ENCODE data around the gene CRYGA. TPM values are rescaled to one million over a fixed set of nuclear protein-coding genes. Genes with fewer than 3 reads are reported as not detected.

CRYGA gene
- total RNA-seq, 1 experiment from 2014 or later: not detected

DNA sequence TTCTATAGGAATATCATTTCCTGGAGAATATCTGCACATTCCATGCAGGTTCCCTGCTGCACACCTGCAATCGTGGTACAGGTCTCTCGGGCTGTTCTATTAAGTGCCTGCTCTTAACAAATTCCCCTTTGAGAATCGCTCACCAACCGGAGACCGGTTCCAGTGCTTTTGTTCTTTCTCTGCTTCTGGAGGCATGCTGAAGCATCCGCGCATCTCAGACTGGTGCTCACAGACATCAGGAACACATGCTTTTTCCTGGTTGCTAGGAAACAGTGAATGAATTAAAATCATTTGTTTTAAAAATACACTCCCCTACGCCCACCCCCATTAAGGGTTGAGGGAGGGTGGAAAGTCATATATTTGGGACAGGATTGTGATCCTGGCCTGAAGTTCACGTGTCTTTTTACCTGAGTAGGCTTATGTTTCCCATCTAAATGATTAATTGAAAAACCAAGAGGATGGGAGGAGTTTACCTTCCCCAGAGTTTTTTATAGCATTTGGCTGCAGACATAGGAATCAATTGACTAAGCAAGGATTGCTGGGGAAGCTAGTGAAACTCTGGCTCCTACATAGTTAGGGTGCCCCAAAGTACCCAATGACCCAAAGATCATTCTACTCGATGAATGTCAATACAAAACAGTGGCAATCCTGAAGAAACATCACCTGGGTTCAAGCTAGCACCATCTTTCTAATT is 26.6 kb upstream of the CRYGA start, which contains the start of gene C2orf80 (continued):
- TF ChIP-seq, protein P1, sequence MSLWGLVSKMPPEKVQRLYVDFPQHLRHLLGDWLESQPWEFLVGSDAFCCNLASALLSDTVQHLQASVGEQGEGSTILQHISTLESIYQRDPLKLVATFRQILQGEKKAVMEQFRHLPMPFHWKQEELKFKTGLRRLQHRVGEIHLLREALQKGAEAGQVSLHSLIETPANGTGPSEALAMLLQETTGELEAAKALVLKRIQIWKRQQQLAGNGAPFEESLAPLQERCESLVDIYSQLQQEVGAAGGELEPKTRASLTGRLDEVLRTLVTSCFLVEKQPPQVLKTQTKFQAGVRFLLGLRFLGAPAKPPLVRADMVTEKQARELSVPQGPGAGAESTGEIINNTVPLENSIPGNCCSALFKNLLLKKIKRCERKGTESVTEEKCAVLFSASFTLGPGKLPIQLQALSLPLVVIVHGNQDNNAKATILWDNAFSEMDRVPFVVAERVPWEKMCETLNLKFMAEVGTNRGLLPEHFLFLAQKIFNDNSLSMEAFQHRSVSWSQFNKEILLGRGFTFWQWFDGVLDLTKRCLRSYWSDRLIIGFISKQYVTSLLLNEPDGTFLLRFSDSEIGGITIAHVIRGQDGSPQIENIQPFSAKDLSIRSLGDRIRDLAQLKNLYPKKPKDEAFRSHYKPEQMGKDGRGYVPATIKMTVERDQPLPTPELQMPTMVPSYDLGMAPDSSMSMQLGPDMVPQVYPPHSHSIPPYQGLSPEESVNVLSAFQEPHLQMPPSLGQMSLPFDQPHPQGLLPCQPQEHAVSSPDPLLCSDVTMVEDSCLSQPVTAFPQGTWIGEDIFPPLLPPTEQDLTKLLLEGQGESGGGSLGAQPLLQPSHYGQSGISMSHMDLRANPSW (CRISPR knock-in tag; conservative IDR thresholded peaks at IDR 0.05; ENCODE audit: low read depth): no peak
- TF ChIP-seq GTF2I (CRISPR knock-in tag; conservative IDR thresholded peaks at IDR 0.05) (no peak), PRRX2 (CRISPR knock-in tag; IDR thresholded peaks at IDR 0.05) (no peak), TEAD4 (CRISPR knock-in tag; IDR thresholded peaks at IDR 0.05) (no peak)

DNA sequence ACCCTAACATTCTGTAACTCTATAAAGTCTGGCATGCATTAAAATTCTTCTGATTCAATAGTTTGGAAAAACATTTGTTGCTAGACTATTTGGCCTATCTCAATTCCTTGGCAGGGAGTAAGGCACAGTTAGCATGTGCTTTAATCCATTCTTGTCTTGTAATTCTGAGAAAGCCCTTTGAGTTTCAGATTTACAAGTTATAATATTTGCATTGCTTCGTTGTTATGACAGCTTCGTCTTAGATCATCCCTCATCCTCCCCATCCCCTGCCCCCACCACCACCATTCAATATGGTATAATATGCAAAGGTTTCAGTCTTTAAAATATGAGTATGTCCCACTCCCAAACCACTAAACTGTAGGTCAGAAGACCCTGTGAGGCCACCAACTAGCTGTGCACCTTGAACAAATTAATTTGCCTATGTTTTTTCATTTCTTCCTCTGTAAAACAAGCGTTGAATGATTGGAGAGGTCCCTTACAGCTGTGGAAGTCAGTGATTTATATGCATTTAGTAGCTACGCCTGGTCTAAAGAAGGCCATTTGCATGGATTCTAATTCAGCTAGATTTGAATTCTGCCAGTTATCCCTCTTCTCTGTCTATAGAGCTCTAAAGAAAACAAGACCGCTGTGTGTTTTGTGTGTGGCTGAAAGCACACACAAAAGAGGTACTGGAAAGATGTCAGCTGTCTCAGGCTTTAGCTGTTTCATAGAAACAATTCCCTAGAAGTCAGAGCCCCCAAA is 25.9 kb upstream of the CRYGA start:
- H3K27me3 Mint-ChIP-seq (ENCODE audit: low read depth): no peaks in the 10 kb centered on the region
- ChIA-PET CTCF (interaction anchor here (1.6 kb wide), 1 partner anchor 14 kb away, joined by 3 read pairs; no protein-coding TSS in a partner anchor), POLR2A (no interaction called here)
- no peaks in the 10 kb centered on the region for H3K36me3 Mint-ChIP-seq
- no peak overlapping the region for H3K4me3 Mint-ChIP-seq
- ATAC-seq (no peak), DNase-seq (ENCODE audit: low spot score) (no peak)
- H3K4me1 Mint-ChIP-seq: peaks cover 65% of the 10 kb centered on the region
- TF ChIP-seq SOX15 (CRISPR knock-in tag; IDR thresholded peaks at IDR 0.05): no peak
- TF ChIP-seq, protein P2, sequence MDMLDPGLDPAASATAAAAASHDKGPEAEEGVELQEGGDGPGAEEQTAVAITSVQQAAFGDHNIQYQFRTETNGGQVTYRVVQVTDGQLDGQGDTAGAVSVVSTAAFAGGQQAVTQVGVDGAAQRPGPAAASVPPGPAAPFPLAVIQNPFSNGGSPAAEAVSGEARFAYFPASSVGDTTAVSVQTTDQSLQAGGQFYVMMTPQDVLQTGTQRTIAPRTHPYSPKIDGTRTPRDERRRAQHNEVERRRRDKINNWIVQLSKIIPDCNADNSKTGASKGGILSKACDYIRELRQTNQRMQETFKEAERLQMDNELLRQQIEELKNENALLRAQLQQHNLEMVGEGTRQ (CRISPR knock-in tag; IDR thresholded peaks at IDR 0.05): no peak
- TF ChIP-seq NFATC4 (CRISPR knock-in tag; IDR thresholded peaks at IDR 0.05): no peak
- no peak for TF ChIP-seq CREM (CRISPR knock-in tag; IDR thresholded peaks at IDR 0.05)
- TF ChIP-seq, protein P3, sequence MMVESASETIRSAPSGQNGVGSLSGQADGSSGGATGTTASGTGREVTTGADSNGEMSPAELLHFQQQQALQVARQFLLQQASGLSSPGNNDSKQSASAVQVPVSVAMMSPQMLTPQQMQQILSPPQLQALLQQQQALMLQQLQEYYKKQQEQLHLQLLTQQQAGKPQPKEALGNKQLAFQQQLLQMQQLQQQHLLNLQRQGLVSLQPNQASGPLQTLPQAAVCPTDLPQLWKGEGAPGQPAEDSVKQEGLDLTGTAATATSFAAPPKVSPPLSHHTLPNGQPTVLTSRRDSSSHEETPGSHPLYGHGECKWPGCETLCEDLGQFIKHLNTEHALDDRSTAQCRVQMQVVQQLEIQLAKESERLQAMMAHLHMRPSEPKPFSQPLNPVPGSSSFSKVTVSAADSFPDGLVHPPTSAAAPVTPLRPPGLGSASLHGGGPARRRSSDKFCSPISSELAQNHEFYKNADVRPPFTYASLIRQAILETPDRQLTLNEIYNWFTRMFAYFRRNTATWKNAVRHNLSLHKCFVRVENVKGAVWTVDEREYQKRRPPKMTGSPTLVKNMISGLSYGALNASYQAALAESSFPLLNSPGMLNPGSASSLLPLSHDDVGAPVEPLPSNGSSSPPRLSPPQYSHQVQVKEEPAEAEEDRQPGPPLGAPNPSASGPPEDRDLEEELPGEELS (CRISPR knock-in tag; IDR thresholded peaks at IDR 0.05): no peak
- no peak for TF ChIP-seq MXD4 (CRISPR knock-in tag; IDR thresholded peaks at IDR 0.05; ENCODE audit: borderline replicate concordance)
- TF ChIP-seq, protein P4, sequence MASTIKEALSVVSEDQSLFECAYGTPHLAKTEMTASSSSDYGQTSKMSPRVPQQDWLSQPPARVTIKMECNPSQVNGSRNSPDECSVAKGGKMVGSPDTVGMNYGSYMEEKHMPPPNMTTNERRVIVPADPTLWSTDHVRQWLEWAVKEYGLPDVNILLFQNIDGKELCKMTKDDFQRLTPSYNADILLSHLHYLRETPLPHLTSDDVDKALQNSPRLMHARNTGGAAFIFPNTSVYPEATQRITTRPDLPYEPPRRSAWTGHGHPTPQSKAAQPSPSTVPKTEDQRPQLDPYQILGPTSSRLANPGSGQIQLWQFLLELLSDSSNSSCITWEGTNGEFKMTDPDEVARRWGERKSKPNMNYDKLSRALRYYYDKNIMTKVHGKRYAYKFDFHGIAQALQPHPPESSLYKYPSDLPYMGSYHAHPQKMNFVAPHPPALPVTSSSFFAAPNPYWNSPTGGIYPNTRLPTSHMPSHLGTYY (CRISPR knock-in tag; IDR thresholded peaks at IDR 0.05): no peak
- TF ChIP-seq, protein P5, sequence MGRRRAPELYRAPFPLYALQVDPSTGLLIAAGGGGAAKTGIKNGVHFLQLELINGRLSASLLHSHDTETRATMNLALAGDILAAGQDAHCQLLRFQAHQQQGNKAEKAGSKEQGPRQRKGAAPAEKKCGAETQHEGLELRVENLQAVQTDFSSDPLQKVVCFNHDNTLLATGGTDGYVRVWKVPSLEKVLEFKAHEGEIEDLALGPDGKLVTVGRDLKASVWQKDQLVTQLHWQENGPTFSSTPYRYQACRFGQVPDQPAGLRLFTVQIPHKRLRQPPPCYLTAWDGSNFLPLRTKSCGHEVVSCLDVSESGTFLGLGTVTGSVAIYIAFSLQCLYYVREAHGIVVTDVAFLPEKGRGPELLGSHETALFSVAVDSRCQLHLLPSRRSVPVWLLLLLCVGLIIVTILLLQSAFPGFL (CRISPR knock-in tag; IDR thresholded peaks at IDR 0.05; ENCODE audit: borderline replicate concordance): no peak
- TF ChIP-seq, protein P6, sequence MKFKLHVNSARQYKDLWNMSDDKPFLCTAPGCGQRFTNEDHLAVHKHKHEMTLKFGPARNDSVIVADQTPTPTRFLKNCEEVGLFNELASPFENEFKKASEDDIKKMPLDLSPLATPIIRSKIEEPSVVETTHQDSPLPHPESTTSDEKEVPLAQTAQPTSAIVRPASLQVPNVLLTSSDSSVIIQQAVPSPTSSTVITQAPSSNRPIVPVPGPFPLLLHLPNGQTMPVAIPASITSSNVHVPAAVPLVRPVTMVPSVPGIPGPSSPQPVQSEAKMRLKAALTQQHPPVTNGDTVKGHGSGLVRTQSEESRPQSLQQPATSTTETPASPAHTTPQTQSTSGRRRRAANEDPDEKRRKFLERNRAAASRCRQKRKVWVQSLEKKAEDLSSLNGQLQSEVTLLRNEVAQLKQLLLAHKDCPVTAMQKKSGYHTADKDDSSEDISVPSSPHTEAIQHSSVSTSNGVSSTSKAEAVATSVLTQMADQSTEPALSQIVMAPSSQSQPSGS (CRISPR knock-in tag; IDR thresholded peaks at IDR 0.05; ENCODE audit: borderline replicate concordance, low read depth): no peak
- TF ChIP-seq, protein P1 (CRISPR knock-in tag; conservative IDR thresholded peaks at IDR 0.05; ENCODE audit: low read depth): no peak
- TF ChIP-seq NR2C2 (CRISPR knock-in tag; IDR thresholded peaks at IDR 0.05): no peak
- TF ChIP-seq, protein P7, sequence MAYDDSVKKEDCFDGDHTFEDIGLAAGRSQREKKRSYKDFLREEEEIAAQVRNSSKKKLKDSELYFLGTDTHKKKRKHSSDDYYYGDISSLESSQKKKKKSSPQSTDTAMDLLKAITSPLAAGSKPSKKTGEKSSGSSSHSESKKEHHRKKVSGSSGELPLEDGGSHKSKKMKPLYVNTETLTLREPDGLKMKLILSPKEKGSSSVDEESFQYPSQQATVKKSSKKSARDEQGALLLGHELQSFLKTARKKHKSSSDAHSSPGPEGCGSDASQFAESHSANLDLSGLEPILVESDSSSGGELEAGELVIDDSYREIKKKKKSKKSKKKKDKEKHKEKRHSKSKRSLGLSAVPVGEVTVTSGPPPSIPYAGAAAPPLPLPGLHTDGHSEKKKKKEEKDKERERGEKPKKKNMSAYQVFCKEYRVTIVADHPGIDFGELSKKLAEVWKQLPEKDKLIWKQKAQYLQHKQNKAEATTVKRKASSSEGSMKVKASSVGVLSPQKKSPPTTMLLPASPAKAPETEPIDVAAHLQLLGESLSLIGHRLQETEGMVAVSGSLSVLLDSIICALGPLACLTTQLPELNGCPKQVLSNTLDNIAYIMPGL (CRISPR knock-in tag; IDR thresholded peaks at IDR 0.05): no peak
- TF ChIP-seq ZNF416 (CRISPR knock-in tag; IDR thresholded peaks at IDR 0.05): no peak
- H3K9me3 Mint-ChIP-seq: no peaks in the 10 kb centered on the region
- H3K27ac Mint-ChIP-seq: no peak overlapping the region
